NOMO-1 treated with DMSO at 0.1 percent for 48 hours (cell line): ENCODE results near the gene MAP3K6.
A peak's percentile ranks its signal among the peaks of the same experiment; 100 is the strongest.
"Not testable (repeated sequence)": the region's sequence is repeated elsewhere in the genome, so short reads cannot be mapped to it uniquely, and the experiment has no call there.

Experiments
- DNase-seq: peaks from one replicate; lab custom pipeline; 2025; ENCODE audit not compliant: unreplicated experiment; lab: John Stamatoyannopoulos, UW

MAP3K6 gene

GRCh38 chr1:27398405-27399149 lies 31.8 kb upstream of the MAP3K6 start:
- DNase-seq = no peak

- no peak for DNase-seq
Measured at GRCh38 chr1:27397749-27398148, 31.0 kb upstream of the MAP3K6 start.

GRCh38 chr1:27397110-27397509 lies 30.3 kb upstream of the MAP3K6 start:
- no peak for DNase-seq

DNA sequence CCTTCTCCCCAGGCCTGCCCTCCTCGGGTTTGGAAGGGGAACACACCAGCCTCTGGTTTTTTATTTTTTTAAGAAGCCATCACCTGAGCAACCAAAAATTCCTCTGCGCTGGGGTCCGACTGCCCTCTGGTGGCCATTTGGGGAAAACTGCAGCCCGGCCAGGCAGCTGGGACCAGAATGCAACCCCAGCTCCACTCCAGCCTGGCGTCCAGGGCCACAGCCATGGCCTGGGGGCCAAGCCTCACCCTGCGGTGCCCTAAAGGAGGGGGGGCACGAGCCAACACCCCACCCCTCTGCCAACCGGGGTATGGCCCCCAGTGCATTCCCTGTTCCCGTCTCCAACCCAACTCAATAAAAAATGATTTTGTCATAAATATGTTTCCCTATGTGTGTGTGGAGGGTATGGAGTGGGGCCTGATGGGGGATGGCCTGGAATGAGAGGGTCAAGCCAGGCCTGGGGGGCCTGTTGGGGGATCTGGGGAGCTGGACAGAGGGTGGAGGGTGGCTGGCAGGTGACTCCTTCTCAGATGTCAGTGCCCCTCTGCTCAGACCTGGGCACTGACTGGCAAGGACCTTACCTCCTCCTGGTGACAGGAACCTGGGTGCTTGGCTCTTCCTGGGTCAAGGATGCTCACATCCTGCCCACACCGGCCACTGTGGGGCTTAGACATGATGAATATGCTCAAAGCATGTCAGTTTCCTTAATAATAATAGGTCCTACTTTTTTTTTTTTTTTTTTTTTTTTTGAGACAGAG lies 28.9 kb upstream of the MAP3K6 start:
- peak; percentile 79 for DNase-seq

DNA sequence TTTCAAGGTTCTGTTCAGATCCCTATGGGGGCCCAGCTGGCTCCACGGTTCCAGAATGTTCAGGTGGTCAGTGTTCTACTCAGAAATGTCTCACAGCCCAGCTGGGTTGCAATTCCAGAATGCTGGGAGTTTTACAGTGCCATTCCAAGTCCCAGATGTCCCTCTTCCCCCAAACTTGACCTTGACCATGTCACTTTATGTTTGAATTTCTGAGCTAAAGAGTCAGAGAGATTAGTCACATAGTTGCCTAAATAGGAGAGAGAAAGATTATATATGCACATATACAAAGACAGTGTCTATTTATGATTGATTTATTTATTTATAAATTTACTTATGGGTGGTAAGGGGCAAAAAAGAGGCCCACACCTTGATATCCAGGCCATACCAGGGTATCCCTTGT lies 28.2 kb upstream of the MAP3K6 start:
- no peak for DNase-seq

GRCh38 chr1:27394282-27394658 lies 27.5 kb upstream of the MAP3K6 start:
- DNase-seq = no peak

DNA sequence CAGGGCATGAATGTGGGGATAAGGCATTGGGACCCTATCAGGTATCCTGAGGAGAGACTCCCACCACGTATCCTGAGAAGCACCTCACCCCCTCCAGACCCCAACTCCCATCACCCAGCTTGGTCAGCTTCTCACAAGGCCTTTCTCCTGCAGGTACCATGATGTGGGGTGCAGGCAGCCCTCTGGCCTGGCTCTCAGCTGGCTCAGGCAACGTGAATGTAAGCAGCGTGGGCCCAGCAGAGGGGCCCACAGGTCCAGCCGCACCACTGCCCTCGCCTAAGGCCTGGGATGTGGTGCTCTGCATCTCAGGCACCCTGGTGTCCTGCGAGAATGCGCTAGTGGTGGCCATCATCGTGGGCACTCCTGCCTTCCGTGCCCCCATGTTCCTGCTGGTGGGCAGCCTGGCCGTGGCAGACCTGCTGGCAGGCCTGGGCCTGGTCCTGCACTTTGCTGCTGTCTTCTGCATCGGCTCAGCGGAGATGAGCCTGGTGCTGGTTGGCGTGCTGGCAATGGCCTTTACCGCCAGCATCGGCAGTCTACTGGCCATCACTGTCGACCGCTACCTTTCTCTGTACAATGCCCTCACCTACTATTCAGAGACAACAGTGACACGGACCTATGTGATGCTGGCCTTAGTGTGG lies 27.0 kb upstream of the MAP3K6 start:
- no peak for DNase-seq

DNA sequence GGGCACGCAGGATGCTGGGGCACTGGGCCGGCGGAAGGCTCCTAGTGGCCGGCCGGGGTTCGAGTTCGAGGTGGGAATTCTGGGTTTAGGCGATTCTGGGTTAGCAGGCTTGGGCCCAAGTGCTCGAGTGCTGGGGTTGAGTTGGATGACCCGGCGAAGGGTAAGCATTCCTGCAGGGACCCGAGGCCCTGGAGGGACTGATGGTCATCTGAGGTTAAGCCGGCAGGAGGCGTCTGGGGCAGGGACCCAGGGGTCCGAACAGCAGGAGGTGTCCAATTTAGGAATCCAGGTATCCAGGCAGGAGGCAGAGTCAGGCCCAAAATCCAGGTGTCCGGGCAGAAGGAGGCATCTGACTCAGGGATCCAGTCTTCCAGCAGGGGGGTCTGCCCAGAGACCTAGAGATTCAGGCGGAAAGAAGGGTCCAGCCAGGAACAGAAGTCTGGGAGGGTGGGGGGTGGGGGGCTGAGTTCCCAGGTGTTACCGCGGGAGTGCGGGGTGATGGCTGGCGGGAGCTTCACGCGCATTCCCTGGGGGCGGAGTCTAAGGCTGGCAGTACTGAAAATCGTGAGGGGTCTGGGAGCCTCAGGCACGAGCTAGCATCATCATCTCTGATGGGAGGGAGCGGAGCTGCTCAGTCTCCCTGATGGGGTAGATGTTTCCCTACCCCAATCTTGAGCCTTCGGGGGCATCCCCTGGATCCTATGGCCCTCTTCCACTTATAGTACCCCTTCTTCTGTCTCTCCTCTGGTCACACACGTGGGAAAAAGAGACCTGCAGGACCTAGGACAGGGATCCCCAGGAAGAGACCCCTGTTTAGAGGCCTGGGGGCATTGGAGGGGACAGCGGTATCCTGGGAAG lies 26.2 kb upstream of the MAP3K6 start:
- DNase-seq = no peak

- peak; percentile 93 for DNase-seq
Measured at GRCh38 chr1:27392096-27392777, 25.5 kb upstream of the MAP3K6 start, which contains the start of gene GPR3. Gene GPR3, plus strand, starts transcription at chr1:27392622. Its CDS starts 1,177 bp downstream, at chr1:27393799.

- DNase-seq = no peak
Measured at GRCh38 chr1:27391511-27392095, 24.8 kb upstream of the MAP3K6 start.

DNA sequence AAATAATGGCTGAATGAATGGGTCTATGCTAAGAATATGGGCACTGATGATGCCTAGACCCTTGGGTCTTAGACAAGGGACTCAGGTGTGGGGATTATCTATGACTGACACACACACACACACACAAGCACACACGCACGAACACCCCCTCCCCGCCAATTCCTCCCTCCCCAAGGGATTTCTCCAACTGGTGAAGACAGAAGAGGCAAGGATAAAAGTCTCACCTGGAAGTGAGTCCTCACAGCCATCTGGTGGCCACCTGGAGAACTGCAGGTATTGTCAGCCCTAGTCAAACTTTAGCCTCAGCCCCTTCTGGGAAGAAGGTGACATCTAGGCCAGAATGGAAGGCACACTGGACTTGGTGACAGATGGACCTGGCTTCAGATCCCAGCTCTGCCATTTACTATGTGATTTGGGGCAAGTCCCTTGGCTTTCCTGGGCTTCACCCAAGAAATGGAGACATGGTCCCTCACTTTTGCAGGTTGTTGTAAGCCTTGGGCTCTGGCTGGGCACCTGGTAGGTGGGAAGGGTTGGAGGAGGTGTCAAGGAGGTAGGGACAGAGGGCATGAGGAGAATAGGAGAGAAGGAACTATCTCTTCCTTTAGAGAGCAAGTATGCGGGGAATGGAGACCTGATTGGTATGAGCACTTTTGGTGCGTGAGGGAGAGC lies 21.7 kb upstream of the MAP3K6 start:
- DNase-seq = peak; percentile 30

DNA sequence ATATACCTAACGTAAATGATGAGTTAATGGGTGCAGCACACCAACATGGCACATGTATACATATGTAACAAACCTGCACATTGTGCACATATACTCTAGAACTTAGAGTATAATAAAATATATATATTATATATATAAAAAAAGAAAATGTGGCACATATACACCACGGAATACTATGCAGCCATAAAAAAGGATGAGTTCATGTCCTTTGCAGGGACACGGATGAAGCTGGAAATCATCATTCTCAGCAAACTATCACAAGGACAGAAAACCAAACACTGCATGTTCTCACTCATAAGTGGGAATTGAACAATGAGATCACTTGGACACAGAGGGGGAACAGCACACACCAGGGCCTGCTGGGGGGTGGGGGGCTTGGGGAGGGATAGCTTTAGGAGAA lies 18.0 kb upstream of the MAP3K6 start:
- DNase-seq = not testable (repeated sequence)

GRCh38 chr1:27383661-27384060 lies 16.9 kb upstream of the MAP3K6 start:
- DNase-seq = no peak

DNA sequence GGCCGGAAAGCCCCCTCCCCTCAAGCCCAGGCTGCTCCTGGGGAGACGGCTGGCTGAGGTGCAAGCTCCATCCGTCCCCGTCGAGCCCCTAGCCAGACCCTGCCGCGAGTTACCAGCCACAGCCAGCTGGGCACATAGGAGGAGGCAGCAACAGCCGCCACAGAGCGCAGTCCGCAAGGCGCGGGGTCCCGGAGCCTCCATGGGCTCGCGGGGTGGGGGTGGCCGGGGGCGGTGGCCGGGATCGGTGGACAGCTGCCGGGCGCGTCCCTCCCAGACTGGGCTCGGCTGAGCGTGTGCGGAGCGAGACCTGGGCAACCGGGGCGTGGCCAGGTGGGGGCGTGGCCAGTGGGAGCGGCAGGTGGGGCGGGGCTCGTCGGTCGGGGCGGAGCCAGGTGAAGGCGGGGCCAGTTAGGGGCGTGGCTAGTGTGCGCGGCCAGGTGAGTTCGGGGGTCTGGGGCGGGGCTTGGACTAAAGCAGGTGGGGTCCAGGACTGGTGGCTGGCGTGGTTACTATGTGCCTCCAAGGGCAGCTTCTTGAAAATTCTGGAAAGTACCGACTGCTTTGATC lies 16.4 kb upstream of the MAP3K6 start, which contains the start of gene CD164L2:
CD164L2 (minus strand) TSS at position 295 of the 567 bp plus-strand sequence; CDS start at position 201, 94 bp downstream.
- DNase-seq = no peak

GRCh38 chr1:27381969-27382762 lies 15.4 kb upstream of the MAP3K6 start:
- DNase-seq = no peak

DNA sequence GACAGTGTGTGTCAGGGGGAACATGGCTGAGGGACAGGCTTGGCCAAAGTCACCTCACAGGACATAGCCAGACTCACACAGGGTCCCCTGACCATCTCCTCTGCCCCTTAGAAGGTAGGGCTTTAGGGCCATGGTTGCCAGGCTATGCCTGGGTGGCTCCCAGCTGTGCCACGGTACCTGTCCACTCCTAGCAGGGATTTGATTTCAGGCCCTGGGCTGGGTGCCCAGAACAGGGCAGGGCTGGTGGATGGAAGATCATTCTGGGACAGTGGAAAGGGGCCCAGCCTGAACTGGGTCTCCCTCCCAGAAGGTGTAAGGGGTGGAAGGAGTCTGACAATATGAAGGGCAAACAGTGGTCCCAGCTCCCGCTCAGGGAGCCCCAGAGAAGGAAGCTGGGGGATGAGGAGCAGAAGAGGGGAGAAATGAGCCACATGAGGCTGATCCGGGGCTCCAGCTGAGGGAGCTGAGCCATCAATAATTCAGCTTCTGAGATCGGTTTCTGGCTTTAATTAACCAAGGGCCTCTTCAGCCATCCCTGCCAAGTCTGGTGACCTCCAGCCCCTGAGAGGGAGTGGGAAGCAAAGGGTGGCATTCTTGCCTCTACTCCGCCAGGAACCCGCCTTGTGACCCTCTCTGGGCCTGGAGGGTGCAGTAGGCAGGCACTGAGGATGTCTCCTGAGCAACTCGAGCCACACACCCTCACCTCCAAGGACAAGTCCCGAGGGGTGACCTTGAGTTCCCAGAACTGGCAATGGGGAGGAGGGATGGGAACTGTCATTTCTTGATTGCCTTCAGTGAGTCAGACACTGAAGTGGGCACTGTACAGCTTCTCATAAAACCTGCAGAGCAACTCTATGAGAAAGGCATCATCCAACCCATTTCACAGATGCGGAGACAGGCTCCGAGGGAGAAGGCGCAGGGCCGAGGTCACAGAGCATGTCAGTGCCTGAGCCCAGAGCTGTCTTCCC lies 14.3 kb upstream of the MAP3K6 start:
- DNase-seq = no peak

DNA sequence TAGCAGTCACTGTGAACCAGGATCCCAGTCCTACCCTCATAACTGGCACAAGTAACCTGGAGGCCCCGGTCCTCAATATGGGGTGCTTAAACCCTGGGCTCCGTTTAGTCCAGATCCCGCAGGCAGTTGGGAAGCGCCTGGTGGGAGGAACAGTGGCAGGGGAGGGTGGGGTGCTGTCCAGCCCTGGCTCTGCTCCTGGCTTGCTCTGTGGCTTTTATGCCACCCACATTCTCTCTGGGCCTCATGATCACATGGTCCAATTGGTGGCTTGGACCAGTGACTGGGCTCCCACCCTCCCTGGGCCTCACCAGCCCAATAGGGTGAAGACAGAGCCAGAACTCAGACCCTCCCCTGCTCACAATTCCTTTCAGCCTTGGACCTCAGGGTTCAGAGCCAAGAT lies 13.5 kb upstream of the MAP3K6 start:
- no peak for DNase-seq
